HepG2 (cell line): ENCODE results near the gene MAPK8IP1. TPM values are rescaled to one million over a fixed set of nuclear protein-coding genes. Genes with fewer than 3 reads are reported as not detected.
A peak's percentile ranks its signal among the peaks of the same experiment; 100 is the strongest.

Experiments used
- AKAP8 ChIP-seq: sonication (generic); formaldehyde crosslinking; IDR thresholded peaks from 2 replicates; pipeline ENCODE4 v1.5.1; 2020; ENCODE audit warnings: mild to moderate bottlenecking, missing genetic modification reagents
- ATF1 ChIP-seq: IDR thresholded peaks from 2 replicates; pipeline ENCODE4 v1.6.1; 2016; ENCODE audit warnings: mild to moderate bottlenecking, control low read depth
- ATF3 ChIP-seq: sonication (generic); formaldehyde crosslinking; IDR thresholded peaks from 2 replicates; pipeline ENCODE4 v1.4.0; 2020; ENCODE audit warnings: missing genetic modification reagents
- HNRNPL ChIP-seq: fragments of 200-400 bp; formaldehyde crosslinking; IDR thresholded peaks from 2 replicates; pipeline ENCODE4 v1.6.1; 2017; ENCODE audit warnings: mild to moderate bottlenecking, low read depth, low read length
- HNRNPLL ChIP-seq: fragments of 200-400 bp; formaldehyde crosslinking; IDR thresholded peaks from 2 replicates; pipeline ENCODE4 v1.6.1; 2017; ENCODE audit warnings: mild to moderate bottlenecking, low read depth, low read length; ENCODE audit not compliant: poor library complexity, severe bottlenecking
- KDM2A ChIP-seq: sonication (generic); formaldehyde crosslinking; IDR thresholded peaks from 2 replicates; pipeline ENCODE4 v1.4.0; 2020; ENCODE audit warnings: low read depth, missing genetic modification reagents, borderline replicate concordance
- MAX ChIP-seq: IDR thresholded peaks from 2 replicates; pipeline ENCODE4 v1.6.1; 2012; ENCODE audit warnings: inconsistent platforms
- MEIS1 ChIP-seq: sonication (generic); formaldehyde crosslinking; IDR thresholded peaks from 2 replicates; pipeline ENCODE4 v1.9.0; 2021; ENCODE audit warnings: mild to moderate bottlenecking, missing genetic modification reagents, moderate library complexity, borderline replicate concordance
- MTA1 ChIP-seq: sonication (generic); formaldehyde crosslinking; IDR thresholded peaks from 2 replicates; pipeline ENCODE4 v1.4.0; 2020; ENCODE audit warnings: missing genetic modification reagents, mild to moderate bottlenecking, borderline replicate concordance
- MXD1 ChIP-seq: sonication (generic); formaldehyde crosslinking; IDR thresholded peaks from 2 replicates; pipeline ENCODE4 v1.4.0; 2020; ENCODE audit warnings: mild to moderate bottlenecking, missing genetic modification reagents
- NR2F6 ChIP-seq, 2 experiments: IDR thresholded peaks; 2 replicates each; pipeline ENCODE4 v1.6.1; 2016; ENCODE audit warnings: antibody characterized with exemption in 1 of 2, mild to moderate bottlenecking in 1 of 2
- RBM39 ChIP-seq: fragments of 200-400 bp; formaldehyde crosslinking; IDR thresholded peaks from one replicate; pipeline ENCODE4 v1.6.1; 2018; ENCODE audit warnings: antibody characterized with exemption, mild to moderate bottlenecking, low read depth, low read length; ENCODE audit not compliant: poor library complexity, severe bottlenecking
- SIN3A ChIP-seq: IDR thresholded peaks from 2 replicates; pipeline ENCODE4 v1.6.1; 2011; ENCODE audit warnings: low read depth, mild to moderate bottlenecking, control low read depth, low read length, borderline replicate concordance
- SP4 ChIP-seq: sonication (generic); formaldehyde crosslinking; IDR thresholded peaks from 2 replicates; pipeline ENCODE4 v1.8.1; 2023; ENCODE audit warnings: mild to moderate bottlenecking, missing genetic modification reagents
- UBTF ChIP-seq: sonication (generic); formaldehyde crosslinking; IDR thresholded peaks from 2 replicates; pipeline ENCODE4 v1.4.0; 2020; ENCODE audit warnings: mild to moderate bottlenecking, missing genetic modification reagents
- YY1 ChIP-seq: IDR thresholded peaks from 2 replicates; pipeline ENCODE4 v1.6.1; 2011; ENCODE audit warnings: low read length, low read depth, moderate library complexity, mild to moderate bottlenecking; ENCODE audit not compliant: insufficient read depth, insufficient replicate concordance
- ZFP90 ChIP-seq: sonication (generic); formaldehyde crosslinking; IDR thresholded peaks from 2 replicates; pipeline ENCODE4 v1.8.0; 2022; ENCODE audit warnings: missing genetic modification reagents, mild to moderate bottlenecking, inconsistent platforms, borderline replicate concordance
- ZNF20 ChIP-seq: sonication (generic); formaldehyde crosslinking; IDR thresholded peaks from 2 replicates; pipeline ENCODE4 v1.4.0; 2020; ENCODE audit warnings: mild to moderate bottlenecking, moderate library complexity, missing genetic modification reagents
- ZNF280B ChIP-seq: sonication (generic); formaldehyde crosslinking; IDR thresholded peaks from 2 replicates; pipeline ENCODE4 v1.5.0; 2020; ENCODE audit warnings: missing genetic modification reagents, mild to moderate bottlenecking, borderline replicate concordance
- ZNF367 ChIP-seq: sonication (generic); formaldehyde crosslinking; IDR thresholded peaks from 2 replicates; pipeline ENCODE4 v1.4.0; 2020; ENCODE audit warnings: missing genetic modification reagents, borderline replicate concordance
- polyA plus RNA-seq, 8 experiments: library from polyadenylated mRNA; depleted of rRNA in 3 of 8; stranded (reverse) in 7 of 8; unstranded in 1 of 8; fragments of >200 nt; fragmentation: Illumina TruSeq in 4 of 8; extraction: Trizol in 4 of 8; gene quantifications; 2 replicates each; pipeline versions ENCODE4 v1.2.1 to v1.2.3, GENCODE V29; 2011 to 2016; ENCODE audit warnings: low read depth in 4 of 8, missing spikeins in 1 of 8, mixed read lengths in 1 of 8; ENCODE audit not compliant: insufficient read depth in 1 of 8
- total RNA-seq, 5 experiments: library from RNA; depleted of rRNA; stranded (reverse); fragments of >200 nt; fragmentation: Illumina TruSeq; extraction: Trizol; gene quantifications; 2 replicates each; pipeline ENCODE4 v1.2.3, GENCODE V29; 2016; ENCODE audit warnings: low read depth in 1 of 5

The MAPK8IP1 gene
- total and polyA plus RNA-seq, 2 of the 13 experiments (the other 11 are each of a cell fraction or from before 2014, with no cell fraction given): 2.2 to 4.2 TPM

- TF ChIP-seq RBM39 (no peak), ATF1 (no peak), MTA1 (CRISPR knock-in tag) (peak; percentile 95), SIN3A (peak; percentile 28; the same call in 1 of the 2 replicates), ZNF367 (CRISPR knock-in tag) (no peak), ATF3 (peak; percentile 52; the same call in 1 of the 2 replicates), YY1 (no peak), ZFP90 (CRISPR knock-in tag) (0 out of 2 replicates have a peak, but pooled peaks have one; percentile 56), NR2F6 (IDR thresholded peaks at IDR 0.05) (no peak), NR2F6 (CRISPR knock-in tag; IDR thresholded peaks at IDR 0.05) (peak; percentile 50; the same call in 1 of the 2 replicates), MEIS1 (no peak), MXD1 (peak; percentile 29; the same call in 1 of the 2 replicates), SP4 (no peak; the same call in 1 of the 2 replicates), KDM2A (CRISPR knock-in tag) (peak; percentile 55; the same call in 1 of the 2 replicates), ZNF20 (peak; percentile 56; the same call in 1 of the 2 replicates), UBTF (CRISPR knock-in tag) (0 out of 2 replicates have a peak, but pooled peaks have one; percentile 56), ZNF280B (CRISPR knock-in tag) (no peak), MAX (peak; percentile 75), HNRNPL (0 out of 2 replicates have a peak, but pooled peaks have one; percentile 16), HNRNPLL (peak; percentile 56), AKAP8 (CRISPR knock-in tag) (0 out of 2 replicates have a peak, but pooled peaks have one; percentile 27)
Measured at GRCh38 chr11:45921561-45922424, 36.3 kb downstream of the MAPK8IP1 start (continued).
